ENCODE data around the gene HIPK1. TPM values are rescaled to one million over a fixed set of nuclear protein-coding genes. Genes with fewer than 3 reads are reported as not detected.

The HIPK1 gene
- total RNA-seq, 6 experiments from 2014 or later: 34.6 to 49.1 (median 38.7) TPM

DNA sequence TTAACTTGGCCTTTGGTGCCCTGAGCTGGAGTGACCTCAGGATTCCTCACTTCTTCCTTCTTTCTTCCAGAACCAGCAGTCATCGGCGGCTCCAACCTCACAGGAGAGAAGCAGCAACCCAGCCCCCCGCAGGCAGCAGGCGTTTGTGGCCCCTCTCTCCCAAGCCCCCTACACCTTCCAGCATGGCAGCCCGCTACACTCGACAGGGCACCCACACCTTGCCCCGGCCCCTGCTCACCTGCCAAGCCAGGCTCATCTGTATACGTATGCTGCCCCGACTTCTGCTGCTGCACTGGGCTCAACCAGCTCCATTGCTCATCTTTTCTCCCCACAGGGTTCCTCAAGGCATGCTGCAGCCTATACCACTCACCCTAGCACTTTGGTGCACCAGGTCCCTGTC, 43.8 kb downstream of the HIPK1 start:
- no peak overlapping the region for H3K4me3 Mint-ChIP-seq
- H3K4me1 Mint-ChIP-seq (ENCODE audit: low read depth): peaks cover 35% of the 10 kb centered on the region
- H3K27me3 Mint-ChIP-seq (ENCODE audit: insufficient read depth): no peaks in the 10 kb centered on the region
- no peak for DNase-seq
- TF ChIP-seq, protein P1, sequence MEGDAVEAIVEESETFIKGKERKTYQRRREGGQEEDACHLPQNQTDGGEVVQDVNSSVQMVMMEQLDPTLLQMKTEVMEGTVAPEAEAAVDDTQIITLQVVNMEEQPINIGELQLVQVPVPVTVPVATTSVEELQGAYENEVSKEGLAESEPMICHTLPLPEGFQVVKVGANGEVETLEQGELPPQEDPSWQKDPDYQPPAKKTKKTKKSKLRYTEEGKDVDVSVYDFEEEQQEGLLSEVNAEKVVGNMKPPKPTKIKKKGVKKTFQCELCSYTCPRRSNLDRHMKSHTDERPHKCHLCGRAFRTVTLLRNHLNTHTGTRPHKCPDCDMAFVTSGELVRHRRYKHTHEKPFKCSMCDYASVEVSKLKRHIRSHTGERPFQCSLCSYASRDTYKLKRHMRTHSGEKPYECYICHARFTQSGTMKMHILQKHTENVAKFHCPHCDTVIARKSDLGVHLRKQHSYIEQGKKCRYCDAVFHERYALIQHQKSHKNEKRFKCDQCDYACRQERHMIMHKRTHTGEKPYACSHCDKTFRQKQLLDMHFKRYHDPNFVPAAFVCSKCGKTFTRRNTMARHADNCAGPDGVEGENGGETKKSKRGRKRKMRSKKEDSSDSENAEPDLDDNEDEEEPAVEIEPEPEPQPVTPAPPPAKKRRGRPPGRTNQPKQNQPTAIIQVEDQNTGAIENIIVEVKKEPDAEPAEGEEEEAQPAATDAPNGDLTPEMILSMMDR (IDR thresholded peaks at IDR 0.05): no peak
- H3K27ac Mint-ChIP-seq: no peak overlapping the region
- H3K9me3 Mint-ChIP-seq: no peaks in the 10 kb centered on the region
- H3K36me3 Mint-ChIP-seq (ENCODE audit: low read depth): peaks cover 32% of the 10 kb centered on the region

DNA sequence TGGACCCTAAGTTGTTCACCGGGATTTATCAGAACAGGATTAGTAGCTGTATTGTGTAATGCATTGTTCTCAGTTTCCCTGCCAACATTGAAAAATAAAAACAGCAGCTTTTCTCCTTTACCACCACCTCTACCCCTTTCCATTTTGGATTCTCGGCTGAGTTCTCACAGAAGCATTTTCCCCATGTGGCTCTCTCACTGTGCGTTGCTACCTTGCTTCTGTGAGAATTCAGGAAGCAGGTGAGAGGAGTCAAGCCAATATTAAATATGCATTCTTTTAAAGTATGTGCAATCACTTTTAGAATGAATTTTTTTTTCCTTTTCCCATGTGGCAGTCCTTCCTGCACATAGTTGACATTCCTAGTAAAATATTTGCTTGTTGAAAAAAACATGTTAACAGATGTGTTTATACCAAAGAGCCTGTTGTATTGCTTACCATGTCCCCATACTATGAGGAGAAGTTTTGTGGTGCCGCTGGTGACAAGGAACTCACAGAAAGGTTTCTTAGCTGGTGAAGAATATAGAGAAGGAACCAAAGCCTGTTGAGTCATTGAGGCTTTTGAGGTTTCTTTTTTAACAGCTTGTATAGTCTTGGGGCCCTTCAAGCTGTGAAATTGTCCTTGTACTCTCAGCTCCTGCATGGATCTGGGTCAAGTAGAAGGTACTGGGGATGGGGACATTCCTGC, 46.2 kb downstream of the HIPK1 start:
- peaks cover 17% of the 10 kb centered on the region for H3K36me3 Mint-ChIP-seq (ENCODE audit: low read depth)
- peaks cover 4% of the 10 kb centered on the region for H3K27me3 Mint-ChIP-seq (ENCODE audit: insufficient read depth)
- H3K4me1 Mint-ChIP-seq (ENCODE audit: low read depth): peaks cover 59% of the 10 kb centered on the region
- H3K4me3 Mint-ChIP-seq: peak overlapping the region; percentile 61
- TF ChIP-seq, protein P1 (IDR thresholded peaks at IDR 0.05): no peak
- peak overlapping the region; percentile 69 for H3K27ac Mint-ChIP-seq
- DNase-seq: peak; percentile 40
- no peaks in the 10 kb centered on the region for H3K9me3 Mint-ChIP-seq

DNA sequence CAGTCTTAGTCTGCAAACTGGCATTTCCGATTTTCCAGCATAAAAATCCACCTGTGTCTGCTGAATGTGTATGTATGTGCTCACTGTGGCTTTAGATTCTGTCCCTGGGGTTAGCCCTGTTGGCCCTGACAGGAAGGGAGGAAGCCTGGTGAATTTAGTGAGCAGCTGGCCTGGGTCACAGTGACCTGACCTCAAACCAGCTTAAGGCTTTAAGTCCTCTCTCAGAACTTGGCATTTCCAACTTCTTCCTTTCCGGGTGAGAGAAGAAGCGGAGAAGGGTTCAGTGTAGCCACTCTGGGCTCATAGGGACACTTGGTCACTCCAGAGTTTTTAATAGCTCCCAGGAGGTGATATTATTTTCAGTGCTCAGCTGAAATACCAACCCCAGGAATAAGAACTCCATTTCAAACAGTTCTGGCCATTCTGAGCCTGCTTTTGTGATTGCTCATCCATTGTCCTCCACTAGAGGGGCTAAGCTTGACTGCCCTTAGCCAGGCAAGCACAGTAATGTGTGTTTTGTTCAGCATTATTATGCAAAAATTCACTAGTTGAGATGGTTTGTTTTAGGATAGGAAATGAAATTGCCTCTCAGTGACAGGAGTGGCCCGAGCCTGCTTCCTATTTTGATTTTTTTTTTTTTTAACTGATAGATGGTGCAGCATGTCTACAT, 47.6 kb downstream of the HIPK1 start:
- Mint-ChIP-seq H3K36me3 (ENCODE audit: low read depth) (peaks cover 26% of the 10 kb centered on the region), H3K4me1 (ENCODE audit: low read depth) (peaks cover 73% of the 10 kb centered on the region), H3K4me3 (peak overlapping the region; percentile 23; the same call in 1 of the 2 replicates), H3K27ac (peak overlapping the region; percentile 60), H3K9me3 (no peaks in the 10 kb centered on the region), H3K27me3 (ENCODE audit: insufficient read depth) (peaks cover 4% of the 10 kb centered on the region)
- peak; percentile 50 for DNase-seq
- TF ChIP-seq, protein P1 (IDR thresholded peaks at IDR 0.05): peak; percentile 77

DNA sequence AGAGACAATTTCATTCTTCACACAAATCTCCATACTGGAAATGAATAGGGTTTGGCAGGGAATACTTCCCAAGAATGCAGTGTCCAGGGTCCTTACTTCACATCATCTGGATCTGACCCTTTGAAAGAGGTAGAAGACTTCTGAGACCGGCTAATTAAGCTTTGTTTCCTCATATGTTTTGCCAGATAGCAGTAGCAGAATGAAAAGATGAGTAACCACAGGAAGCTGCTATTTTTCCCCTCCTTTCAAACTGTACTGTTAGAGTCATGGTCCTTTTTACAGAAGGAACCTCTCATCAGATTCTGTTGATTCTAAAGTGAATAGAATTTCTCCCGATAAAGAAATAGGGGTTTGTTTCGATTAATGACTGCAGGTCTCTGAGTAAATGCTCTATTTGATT, 48.8 kb downstream of the HIPK1 start:
- TF ChIP-seq, protein P1 (IDR thresholded peaks at IDR 0.05): no peak
- H3K4me1 Mint-ChIP-seq (ENCODE audit: low read depth): peaks cover 84% of the 10 kb centered on the region
- H3K27ac Mint-ChIP-seq: peak overlapping the region; percentile 96
- peaks cover 4% of the 10 kb centered on the region for H3K27me3 Mint-ChIP-seq (ENCODE audit: insufficient read depth)
- H3K4me3 Mint-ChIP-seq: peak overlapping the region; percentile 91; the same call in 1 of the 2 replicates
- H3K36me3 Mint-ChIP-seq (ENCODE audit: low read depth): peaks cover 23% of the 10 kb centered on the region
- DNase-seq: no peak
- no peaks in the 10 kb centered on the region for H3K9me3 Mint-ChIP-seq

DNA sequence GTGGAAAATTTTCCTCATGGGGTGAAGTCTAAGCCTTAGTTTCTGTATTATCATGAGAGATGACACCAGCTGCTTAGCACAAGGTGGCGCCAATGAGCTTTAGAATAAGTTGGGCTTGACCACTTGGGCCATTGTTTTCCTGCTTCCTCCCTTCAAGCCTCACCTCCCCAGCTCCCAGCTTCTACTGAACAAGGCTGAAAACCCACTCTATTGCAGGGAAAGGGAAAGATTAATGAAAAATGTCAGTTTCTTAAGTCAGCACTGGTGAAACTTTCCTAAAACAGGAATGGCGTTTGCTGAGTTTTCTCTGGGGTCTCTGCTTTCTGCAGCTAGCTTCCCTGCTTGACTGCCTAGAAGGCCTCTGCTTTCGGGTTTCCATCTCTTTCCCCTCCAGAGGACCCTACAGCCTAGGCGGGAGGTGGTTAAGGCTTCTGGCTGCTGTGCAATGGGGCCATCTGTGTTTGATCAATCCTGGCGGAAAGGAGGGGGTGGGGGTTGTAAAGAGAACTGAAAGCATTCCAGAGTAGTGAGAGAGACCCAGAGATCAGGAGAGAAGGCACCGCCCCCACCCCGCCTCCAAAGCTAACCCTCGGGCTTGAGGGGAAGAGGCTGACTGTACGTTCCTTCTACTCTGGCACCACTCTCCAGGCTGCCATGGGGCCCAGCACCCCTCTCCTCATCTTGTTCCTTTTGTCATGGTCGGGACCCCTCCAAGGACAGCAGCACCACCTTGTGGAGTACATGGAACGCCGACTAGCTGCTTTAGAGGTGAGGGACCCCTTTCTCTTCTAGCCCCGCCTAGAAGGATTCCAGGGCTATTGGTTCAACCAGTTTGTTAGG, 50.0 kb downstream of the HIPK1 start, which contains the start of gene OLFML3:
Gene OLFML3 (plus strand): TSS at position 612 of the 840 bp plus-strand sequence. CDS start 43 bp downstream, at position 655.
- Mint-ChIP-seq H3K9me3 (no peaks in the 10 kb centered on the region), H3K4me3 (peak within 1 kb of the TSS; percentile 91), H3K27ac (peak within 1 kb of the TSS; percentile 96), H3K36me3 (ENCODE audit: low read depth) (peaks cover 23% of the 10 kb centered on the region), H3K27me3 (ENCODE audit: insufficient read depth) (peaks cover 4% of the 10 kb centered on the region), H3K4me1 (ENCODE audit: low read depth) (peaks cover 96% of the 10 kb centered on the region)
- peak; percentile 93 for DNase-seq
- TF ChIP-seq, protein P1 (IDR thresholded peaks at IDR 0.05): peak; percentile 84
